ENCODE results near the gene CTDSPL. TPM values are rescaled to one million over a fixed set of nuclear protein-coding genes. Genes with fewer than 3 reads are reported as not detected.

The CTDSPL gene
- total RNA-seq, 1 donor from 2014 or later, result 43.0 TPM

- Mint-ChIP-seq H3K4me1 (peaks cover 52% of the 10 kb centered on the region), H3K27me3 (ENCODE audit: insufficient read depth, low read depth) (peaks cover 2% of the 10 kb centered on the region), H3K9me3 (peaks cover 12% of the 10 kb centered on the region), H3K4me3 (no peak overlapping the region), H3K36me3 (peaks cover 17% of the 10 kb centered on the region), H3K27ac (no peak overlapping the region)
- Histone ChIP-seq H3K27ac (no peak overlapping the region), H3K27me3 (no peaks in the 10 kb centered on the region), H4K20me1 (ENCODE audit: low read depth) (peaks cover 44% of the 10 kb centered on the region), H2AFZ (replicated peaks) (no peak overlapping the region), H3K36me3 (no peaks in the 10 kb centered on the region), H3K9ac (no peak overlapping the region), H3K4me2 (no peak overlapping the region), H3F3A (ENCODE audit: low read depth) (peaks cover 4% of the 10 kb centered on the region), H3K9me3 (ENCODE audit: low read depth) (no peaks in the 10 kb centered on the region), H3K4me1 (peaks cover 38% of the 10 kb centered on the region), H3K4me3 (no peak overlapping the region), H3K79me2 (ENCODE audit: low read depth) (no peaks in the 10 kb centered on the region)
- no peak for DNase-seq (ENCODE audit: low spot score)
- TF ChIP-seq, protein P1, sequence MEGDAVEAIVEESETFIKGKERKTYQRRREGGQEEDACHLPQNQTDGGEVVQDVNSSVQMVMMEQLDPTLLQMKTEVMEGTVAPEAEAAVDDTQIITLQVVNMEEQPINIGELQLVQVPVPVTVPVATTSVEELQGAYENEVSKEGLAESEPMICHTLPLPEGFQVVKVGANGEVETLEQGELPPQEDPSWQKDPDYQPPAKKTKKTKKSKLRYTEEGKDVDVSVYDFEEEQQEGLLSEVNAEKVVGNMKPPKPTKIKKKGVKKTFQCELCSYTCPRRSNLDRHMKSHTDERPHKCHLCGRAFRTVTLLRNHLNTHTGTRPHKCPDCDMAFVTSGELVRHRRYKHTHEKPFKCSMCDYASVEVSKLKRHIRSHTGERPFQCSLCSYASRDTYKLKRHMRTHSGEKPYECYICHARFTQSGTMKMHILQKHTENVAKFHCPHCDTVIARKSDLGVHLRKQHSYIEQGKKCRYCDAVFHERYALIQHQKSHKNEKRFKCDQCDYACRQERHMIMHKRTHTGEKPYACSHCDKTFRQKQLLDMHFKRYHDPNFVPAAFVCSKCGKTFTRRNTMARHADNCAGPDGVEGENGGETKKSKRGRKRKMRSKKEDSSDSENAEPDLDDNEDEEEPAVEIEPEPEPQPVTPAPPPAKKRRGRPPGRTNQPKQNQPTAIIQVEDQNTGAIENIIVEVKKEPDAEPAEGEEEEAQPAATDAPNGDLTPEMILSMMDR (IDR thresholded peaks at IDR 0.05), result no peak
- TF ChIP-seq EZH2 (IDR thresholded peaks at IDR 0.05), result no peak
- TF ChIP-seq EZH2phosphoT487 (IDR thresholded peaks at IDR 0.05), result no peak
These were observed 47.6 kb downstream of the CTDSPL start for GRCh38 chr3:37909067-37909911.

DNA sequence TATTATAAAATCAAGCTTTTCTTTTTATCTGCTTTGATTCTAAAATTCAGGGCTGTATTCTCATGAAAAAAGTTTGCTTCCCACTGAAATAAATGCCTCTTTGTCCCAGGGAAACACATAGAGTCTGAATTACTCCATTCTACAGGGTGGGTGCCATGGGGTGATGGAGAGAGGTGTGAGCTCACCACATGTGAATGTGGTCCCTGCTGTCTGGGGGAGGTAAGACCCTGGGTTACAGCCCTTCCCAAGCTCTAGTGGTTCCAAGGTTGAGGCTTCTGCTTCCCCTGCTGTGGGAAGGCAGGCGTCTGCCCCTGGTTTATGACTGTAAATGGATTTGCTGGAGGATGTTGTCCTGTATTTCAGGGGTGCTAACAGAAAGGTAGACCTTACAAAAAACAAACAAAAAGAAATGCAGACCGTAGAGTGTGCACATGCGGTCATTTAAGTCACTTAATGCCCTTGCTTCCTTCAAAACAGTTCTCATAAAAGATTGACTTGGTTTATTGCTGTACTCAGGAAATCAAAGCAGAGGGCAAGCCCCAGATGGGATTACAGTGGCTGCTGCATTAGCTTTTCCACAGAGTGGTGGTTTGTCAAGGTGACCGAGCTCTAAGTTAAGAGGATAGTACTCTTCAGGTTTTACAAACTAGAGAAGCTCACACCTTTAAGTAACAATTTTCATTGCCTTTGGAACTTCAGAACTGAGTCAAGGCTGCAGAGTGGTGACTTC, 49.2 kb downstream of the CTDSPL start:
- H3K4me1 Mint-ChIP-seq, result peaks cover 36% of the 10 kb centered on the region
- Histone ChIP-seq H3K9ac (no peak overlapping the region), H3K4me3 (no peak overlapping the region), H3K27me3 (no peaks in the 10 kb centered on the region), H3K27ac (no peak overlapping the region), H2AFZ (replicated peaks) (no peak overlapping the region), H3K4me1 (peaks cover 23% of the 10 kb centered on the region), H3K79me2 (ENCODE audit: low read depth) (no peaks in the 10 kb centered on the region), H3K4me2 (no peak overlapping the region), H3F3A (ENCODE audit: low read depth) (peaks cover 4% of the 10 kb centered on the region), H3K36me3 (no peaks in the 10 kb centered on the region), H4K20me1 (ENCODE audit: low read depth) (peaks cover 28% of the 10 kb centered on the region), H3K9me3 (ENCODE audit: low read depth) (no peaks in the 10 kb centered on the region)
- DNase-seq (ENCODE audit: low spot score), result no peak
- H3K27ac Mint-ChIP-seq, result no peak overlapping the region
- peaks cover 4% of the 10 kb centered on the region for H3K27me3 Mint-ChIP-seq (ENCODE audit: insufficient read depth, low read depth)
- peaks cover 22% of the 10 kb centered on the region for H3K9me3 Mint-ChIP-seq
- no peak for TF ChIP-seq EZH2phosphoT487 (IDR thresholded peaks at IDR 0.05)
- TF ChIP-seq, protein P1 (IDR thresholded peaks at IDR 0.05), result no peak
- TF ChIP-seq EZH2 (IDR thresholded peaks at IDR 0.05), result no peak
- no peak overlapping the region for H3K4me3 Mint-ChIP-seq
- H3K36me3 Mint-ChIP-seq, result peaks cover 26% of the 10 kb centered on the region

DNA sequence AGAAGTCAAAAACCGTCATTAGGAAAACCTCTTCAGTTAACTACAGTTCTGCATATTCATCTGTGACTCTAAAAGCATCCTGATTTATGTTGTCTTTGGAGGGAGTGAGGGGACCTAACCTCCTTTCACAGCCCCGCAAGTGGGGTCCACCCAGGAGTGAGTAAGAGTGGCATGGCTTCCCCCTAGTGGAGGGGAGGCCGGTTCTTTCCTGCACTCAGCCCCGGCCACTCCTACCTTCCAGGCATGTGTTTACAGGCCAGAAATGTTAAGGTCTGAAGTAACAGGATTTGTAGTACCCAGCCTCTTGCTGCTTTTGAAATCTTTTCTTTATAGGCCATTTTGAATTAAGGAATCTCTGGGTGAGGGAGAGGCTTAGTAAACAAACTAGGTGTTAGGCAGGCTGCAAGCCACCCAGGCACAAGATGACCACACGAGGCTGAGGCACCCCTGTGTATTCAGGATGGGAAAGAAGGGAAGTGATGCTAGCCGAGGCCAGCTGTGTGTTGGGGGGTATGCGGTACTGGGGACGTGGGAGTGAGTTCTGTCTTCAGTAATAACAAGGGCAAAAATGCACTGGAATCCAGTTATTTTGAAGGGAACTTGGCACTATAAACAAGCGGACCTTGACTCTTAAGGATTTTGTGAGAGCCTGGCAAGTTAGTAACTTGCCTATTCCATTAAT, 50.5 kb downstream of the CTDSPL start:
- peaks cover 23% of the 10 kb centered on the region for H3K4me1 Mint-ChIP-seq
- Histone ChIP-seq H3K4me1 (peaks cover 10% of the 10 kb centered on the region), H3K27ac (no peak overlapping the region), H3K4me2 (no peak overlapping the region), H2AFZ (replicated peaks) (no peak overlapping the region), H4K20me1 (ENCODE audit: low read depth) (peaks cover 15% of the 10 kb centered on the region), H3K36me3 (no peaks in the 10 kb centered on the region), H3K9me3 (ENCODE audit: low read depth) (no peaks in the 10 kb centered on the region), H3K9ac (no peak overlapping the region), H3K27me3 (no peaks in the 10 kb centered on the region), H3F3A (ENCODE audit: low read depth) (peaks cover 4% of the 10 kb centered on the region), H3K4me3 (no peak overlapping the region), H3K79me2 (ENCODE audit: low read depth) (no peaks in the 10 kb centered on the region)
- H3K9me3 Mint-ChIP-seq, result peaks cover 22% of the 10 kb centered on the region
- H3K27ac Mint-ChIP-seq, result no peak overlapping the region
- H3K36me3 Mint-ChIP-seq, result peaks cover 26% of the 10 kb centered on the region
- peaks cover 4% of the 10 kb centered on the region for H3K27me3 Mint-ChIP-seq (ENCODE audit: insufficient read depth, low read depth)
- no peak for DNase-seq (ENCODE audit: low spot score)
- no peak for TF ChIP-seq EZH2 (IDR thresholded peaks at IDR 0.05)
- TF ChIP-seq, protein P1 (IDR thresholded peaks at IDR 0.05), result peak; percentile 16
- no peak overlapping the region for H3K4me3 Mint-ChIP-seq

Data from neural progenitor cell (in vitro differentiated cells).